OCI-LY3 (cell line): ENCODE measurements around the gene TSHR.

Experiments used
- CTCF ChIP-seq: fragments of 200-600, 300-600 bp; sonication (generic); IDR thresholded peaks from 2 replicates; pipeline ENCODE4 v1.5.1; 2014; ENCODE audit warnings: antibody characterized with exemption, low read length, low read depth
- EZH2phosphoT487 ChIP-seq: fragments of 200-600 bp; shearing (Covaris generic); IDR thresholded peaks from 2 replicates; pipeline ENCODE4 v1.6.1; 2018; ENCODE audit warnings: antibody characterized with exemption, mixed run types, low read depth

- TF ChIP-seq CTCF (no peak), EZH2phosphoT487 (no peak)
These were observed 188.4 kb downstream of the TSHR start for GRCh38 chr14:81143793-81144192.
